Measurements from ENCODE around the gene INHBC. TPM values are rescaled to one million over a fixed set of nuclear protein-coding genes. Genes with fewer than 3 reads are reported as not detected.
A peak's percentile ranks its signal among the peaks of the same experiment; 100 is the strongest.

The INHBC gene
- total RNA-seq, 1 experiment from 2014 or later = not detected

DNA sequence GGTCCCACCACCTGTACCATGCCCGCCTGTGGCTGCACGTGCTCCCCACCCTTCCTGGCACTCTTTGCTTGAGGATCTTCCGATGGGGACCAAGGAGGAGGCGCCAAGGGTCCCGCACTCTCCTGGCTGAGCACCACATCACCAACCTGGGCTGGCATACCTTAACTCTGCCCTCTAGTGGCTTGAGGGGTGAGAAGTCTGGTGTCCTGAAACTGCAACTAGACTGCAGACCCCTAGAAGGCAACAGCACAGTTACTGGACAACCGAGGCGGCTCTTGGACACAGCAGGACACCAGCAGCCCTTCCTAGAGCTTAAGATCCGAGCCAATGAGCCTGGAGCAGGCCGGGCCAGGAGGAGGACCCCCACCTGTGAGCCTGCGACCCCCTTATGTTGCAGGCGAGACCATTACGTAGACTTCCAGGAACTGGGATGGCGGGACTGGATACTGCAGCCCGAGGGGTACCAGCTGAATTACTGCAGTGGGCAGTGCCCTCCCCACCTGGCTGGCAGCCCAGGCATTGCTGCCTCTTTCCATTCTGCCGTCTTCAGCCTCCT lies 21.6 kb downstream of the INHBC start:
- ATAC-seq = peak; percentile 36; the same call in 1 of the 2 replicates
- TF ChIP-seq, protein P1, sequence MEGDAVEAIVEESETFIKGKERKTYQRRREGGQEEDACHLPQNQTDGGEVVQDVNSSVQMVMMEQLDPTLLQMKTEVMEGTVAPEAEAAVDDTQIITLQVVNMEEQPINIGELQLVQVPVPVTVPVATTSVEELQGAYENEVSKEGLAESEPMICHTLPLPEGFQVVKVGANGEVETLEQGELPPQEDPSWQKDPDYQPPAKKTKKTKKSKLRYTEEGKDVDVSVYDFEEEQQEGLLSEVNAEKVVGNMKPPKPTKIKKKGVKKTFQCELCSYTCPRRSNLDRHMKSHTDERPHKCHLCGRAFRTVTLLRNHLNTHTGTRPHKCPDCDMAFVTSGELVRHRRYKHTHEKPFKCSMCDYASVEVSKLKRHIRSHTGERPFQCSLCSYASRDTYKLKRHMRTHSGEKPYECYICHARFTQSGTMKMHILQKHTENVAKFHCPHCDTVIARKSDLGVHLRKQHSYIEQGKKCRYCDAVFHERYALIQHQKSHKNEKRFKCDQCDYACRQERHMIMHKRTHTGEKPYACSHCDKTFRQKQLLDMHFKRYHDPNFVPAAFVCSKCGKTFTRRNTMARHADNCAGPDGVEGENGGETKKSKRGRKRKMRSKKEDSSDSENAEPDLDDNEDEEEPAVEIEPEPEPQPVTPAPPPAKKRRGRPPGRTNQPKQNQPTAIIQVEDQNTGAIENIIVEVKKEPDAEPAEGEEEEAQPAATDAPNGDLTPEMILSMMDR (IDR thresholded peaks at IDR 0.05) = peak; percentile 89
- TF ChIP-seq SIN3A (IDR thresholded peaks at IDR 0.05; ENCODE audit: borderline replicate concordance, insufficient read depth, low read depth, low read length) = no peak
- no peak overlapping the region for H3K4me3 ChIP-seq (ENCODE audit: low read depth in 2 of 2, low read length in 2 of 2)
- peaks cover 15% of the 10 kb centered on the region for H3K4me1 ChIP-seq (ENCODE audit: control insufficient read depth, insufficient read depth, low read length)
- in situ Hi-C loops (cut with HindIII; ENCODE audit: low pct_unique_long_range_greater_than_20kb, low sequenced_read_pairs) = no loop called here
- no peaks in the 10 kb centered on the region for H3K9me3 ChIP-seq (ENCODE audit: control insufficient read depth, insufficient read depth, low read depth, low read length)
- intact Hi-C loops (cut with micrococcal nuclease; ENCODE audit: unreplicated experiment) = loop anchor here (5.0 kb wide), 1 partner anchor 166 kb away; no protein-coding TSS in a partner anchor
- ChIA-PET POLR2A (no interaction called here), CTCF (interaction anchor here (0.6 to 1.8 kb wide), 6 partner anchors 34 to 243 kb away, joined by 3 to 22 read pairs (median 6); no protein-coding TSS in a partner anchor)
- H3K27ac ChIP-seq (ENCODE audit: low read length) = no peak overlapping the region
- no TSS peak for BruUV-seq (replicated peaks)
- DNase-seq (ENCODE audit: low read depth, low spot score) = no peak
- no peaks in the 10 kb centered on the region for H3K27me3 ChIP-seq (ENCODE audit: control insufficient read depth, insufficient read depth, low read length)
- no peaks in the 10 kb centered on the region for H3K36me3 ChIP-seq (ENCODE audit: control insufficient read depth, insufficient read depth, low read length)

DNA sequence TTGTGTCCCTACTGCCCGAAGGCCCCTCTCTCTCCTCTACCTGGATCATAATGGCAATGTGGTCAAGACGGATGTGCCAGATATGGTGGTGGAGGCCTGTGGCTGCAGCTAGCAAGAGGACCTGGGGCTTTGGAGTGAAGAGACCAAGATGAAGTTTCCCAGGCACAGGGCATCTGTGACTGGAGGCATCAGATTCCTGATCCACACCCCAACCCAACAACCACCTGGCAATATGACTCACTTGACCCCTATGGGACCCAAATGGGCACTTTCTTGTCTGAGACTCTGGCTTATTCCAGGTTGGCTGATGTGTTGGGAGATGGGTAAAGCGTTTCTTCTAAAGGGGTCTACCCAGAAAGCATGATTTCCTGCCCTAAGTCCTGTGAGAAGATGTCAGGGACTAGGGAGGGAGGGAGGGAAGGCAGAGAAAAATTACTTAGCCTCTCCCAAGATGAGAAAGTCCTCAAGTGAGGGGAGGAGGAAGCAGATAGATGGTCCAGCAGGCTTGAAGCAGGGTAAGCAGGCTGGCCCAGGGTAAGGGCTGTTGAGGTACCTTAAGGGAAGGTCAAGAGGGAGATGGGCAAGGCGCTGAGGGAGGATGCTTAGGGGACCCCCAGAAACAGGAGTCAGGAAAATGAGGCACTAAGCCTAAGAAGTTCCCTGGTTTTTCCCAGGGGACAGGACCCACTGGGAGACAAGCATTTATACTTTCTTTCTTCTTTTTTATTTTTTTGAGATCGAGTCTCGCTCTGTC lies 22.3 kb downstream of the INHBC start:
- H3K4me3 ChIP-seq (ENCODE audit: low read depth in 2 of 2, low read length in 2 of 2) = no peak overlapping the region
- TF ChIP-seq TCF7L2 (IDR thresholded peaks at IDR 0.05; ENCODE audit: low read depth, low read length) (no peak), SIN3A (IDR thresholded peaks at IDR 0.05; ENCODE audit: borderline replicate concordance, insufficient read depth, low read depth, low read length) (no peak), POLR2AphosphoS5 (IDR thresholded peaks at IDR 0.05; ENCODE audit: low read depth, low read length) (no peak)
- TF ChIP-seq, protein P1 (IDR thresholded peaks at IDR 0.05) = no peak
- TF ChIP-seq, protein P2, sequence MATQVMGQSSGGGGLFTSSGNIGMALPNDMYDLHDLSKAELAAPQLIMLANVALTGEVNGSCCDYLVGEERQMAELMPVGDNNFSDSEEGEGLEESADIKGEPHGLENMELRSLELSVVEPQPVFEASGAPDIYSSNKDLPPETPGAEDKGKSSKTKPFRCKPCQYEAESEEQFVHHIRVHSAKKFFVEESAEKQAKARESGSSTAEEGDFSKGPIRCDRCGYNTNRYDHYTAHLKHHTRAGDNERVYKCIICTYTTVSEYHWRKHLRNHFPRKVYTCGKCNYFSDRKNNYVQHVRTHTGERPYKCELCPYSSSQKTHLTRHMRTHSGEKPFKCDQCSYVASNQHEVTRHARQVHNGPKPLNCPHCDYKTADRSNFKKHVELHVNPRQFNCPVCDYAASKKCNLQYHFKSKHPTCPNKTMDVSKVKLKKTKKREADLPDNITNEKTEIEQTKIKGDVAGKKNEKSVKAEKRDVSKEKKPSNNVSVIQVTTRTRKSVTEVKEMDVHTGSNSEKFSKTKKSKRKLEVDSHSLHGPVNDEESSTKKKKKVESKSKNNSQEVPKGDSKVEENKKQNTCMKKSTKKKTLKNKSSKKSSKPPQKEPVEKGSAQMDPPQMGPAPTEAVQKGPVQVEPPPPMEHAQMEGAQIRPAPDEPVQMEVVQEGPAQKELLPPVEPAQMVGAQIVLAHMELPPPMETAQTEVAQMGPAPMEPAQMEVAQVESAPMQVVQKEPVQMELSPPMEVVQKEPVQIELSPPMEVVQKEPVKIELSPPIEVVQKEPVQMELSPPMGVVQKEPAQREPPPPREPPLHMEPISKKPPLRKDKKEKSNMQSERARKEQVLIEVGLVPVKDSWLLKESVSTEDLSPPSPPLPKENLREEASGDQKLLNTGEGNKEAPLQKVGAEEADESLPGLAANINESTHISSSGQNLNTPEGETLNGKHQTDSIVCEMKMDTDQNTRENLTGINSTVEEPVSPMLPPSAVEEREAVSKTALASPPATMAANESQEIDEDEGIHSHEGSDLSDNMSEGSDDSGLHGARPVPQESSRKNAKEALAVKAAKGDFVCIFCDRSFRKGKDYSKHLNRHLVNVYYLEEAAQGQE (IDR thresholded peaks at IDR 0.05; ENCODE audit: insufficient read depth in 1 of 2, low read depth in 2 of 2, low read length in 1 of 2) = no peak
- POLR2A ChIA-PET = no interaction called here
- ATAC-seq (no peak), DNase-seq (ENCODE audit: low read depth, low spot score) (no peak)
- no TSS peak for BruUV-seq (replicated peaks)
- H3K9me3 ChIP-seq (ENCODE audit: control insufficient read depth, insufficient read depth, low read depth, low read length) = no peaks in the 10 kb centered on the region
- no peaks in the 10 kb centered on the region for H3K36me3 ChIP-seq (ENCODE audit: control insufficient read depth, insufficient read depth, low read length)
- no peaks in the 10 kb centered on the region for H3K27me3 ChIP-seq (ENCODE audit: control insufficient read depth, insufficient read depth, low read length)
- CTCF ChIA-PET = interaction anchor here (0.7 kb wide), 1 partner anchor 35 kb away, joined by 3 read pairs; no protein-coding TSS in a partner anchor
- peaks cover 15% of the 10 kb centered on the region for H3K4me1 ChIP-seq (ENCODE audit: control insufficient read depth, insufficient read depth, low read length)
- in situ Hi-C loops (cut with HindIII; ENCODE audit: low pct_unique_long_range_greater_than_20kb, low sequenced_read_pairs) (no loop called here), intact Hi-C loops (cut with micrococcal nuclease; ENCODE audit: unreplicated experiment) (loop anchor here (5.0 kb wide), 1 partner anchor 165 kb away; no protein-coding TSS in a partner anchor)
- H3K27ac ChIP-seq (ENCODE audit: low read length) = no peak overlapping the region; the same call in 1 of the 2 replicates
